Osteoblast (primary cell): ENCODE data around the gene FMNL1. TPM values are rescaled to one million over a fixed set of nuclear protein-coding genes. Genes with fewer than 3 reads are reported as not detected.

ENCODE experiments used
- DNase-seq: peaks from one replicate; pipeline ENCODE4 v3.0.0; 2011; ENCODE audit warnings: low spot score, mixed read lengths; ENCODE audit not compliant: insufficient read length; ENCODE audit errors: missing footprints
- H2AFZ ChIP-seq: 2 replicates; pipeline ENCODE4 v1.6.0; 2011; ENCODE audit warnings: mild to moderate bottlenecking, low read length
- H3K27ac ChIP-seq: 2 replicates; pipeline ENCODE4 v1.5.1; 2011; ENCODE audit warnings: mild to moderate bottlenecking, low read depth, low read length, moderate library complexity
- H3K27me3 ChIP-seq: 2 replicates; pipeline ENCODE4 v1.6.0; 2012; ENCODE audit warnings: mild to moderate bottlenecking, control low read depth, inconsistent platforms, low read length, moderate library complexity; ENCODE audit not compliant: insufficient read depth
- H3K36me3 ChIP-seq: 2 replicates; pipeline ENCODE4 v1.5.1; 2011; ENCODE audit warnings: mild to moderate bottlenecking, low read length, control low read depth, moderate library complexity; ENCODE audit not compliant: insufficient read depth
- H3K4me1 ChIP-seq: 2 replicates; pipeline ENCODE4 v1.5.1; 2011; ENCODE audit warnings: mild to moderate bottlenecking, low read length, control low read depth, moderate library complexity; ENCODE audit not compliant: insufficient read depth
- H3K4me2 ChIP-seq: 2 replicates; pipeline ENCODE4 v1.6.0; 2011; ENCODE audit warnings: mild to moderate bottlenecking, low read length; ENCODE audit not compliant: insufficient read depth
- H3K4me3 ChIP-seq: fragments of 200-600 bp; sonication (generic); 3 replicates; pipeline ENCODE4 v1.5.1; 2012; ENCODE audit warnings: mild to moderate bottlenecking, low read length, inconsistent platforms; ENCODE audit not compliant: insufficient read depth
- H3K79me2 ChIP-seq: 2 replicates; pipeline ENCODE4 v1.6.0; 2012; ENCODE audit warnings: mild to moderate bottlenecking, low read length, control low read depth, inconsistent platforms; ENCODE audit not compliant: insufficient read depth
- H3K9me3 ChIP-seq: 2 replicates; pipeline ENCODE4 v1.5.1; 2011; ENCODE audit warnings: low read depth, low read length, control low read depth
- H4K20me1 ChIP-seq: 2 replicates; pipeline ENCODE4 v1.6.0; 2012; ENCODE audit warnings: mild to moderate bottlenecking, low read length, control low read depth; ENCODE audit not compliant: insufficient read depth
- CTCF ChIP-seq: IDR thresholded peaks from 2 replicates; pipeline ENCODE4 v1.5.1; 2011; ENCODE audit warnings: mild to moderate bottlenecking, low read depth, low read length, moderate library complexity; ENCODE audit errors: extremely low read depth
- total RNA-seq: library from RNA; depleted of rRNA; stranded (reverse); fragments of >200 nt; gene quantifications from 2 replicates; pipeline ENCODE4 v1.2.3, GENCODE V29; 2012

The FMNL1 gene
- total RNA-seq, 1 donor: 3.6 TPM

DNA sequence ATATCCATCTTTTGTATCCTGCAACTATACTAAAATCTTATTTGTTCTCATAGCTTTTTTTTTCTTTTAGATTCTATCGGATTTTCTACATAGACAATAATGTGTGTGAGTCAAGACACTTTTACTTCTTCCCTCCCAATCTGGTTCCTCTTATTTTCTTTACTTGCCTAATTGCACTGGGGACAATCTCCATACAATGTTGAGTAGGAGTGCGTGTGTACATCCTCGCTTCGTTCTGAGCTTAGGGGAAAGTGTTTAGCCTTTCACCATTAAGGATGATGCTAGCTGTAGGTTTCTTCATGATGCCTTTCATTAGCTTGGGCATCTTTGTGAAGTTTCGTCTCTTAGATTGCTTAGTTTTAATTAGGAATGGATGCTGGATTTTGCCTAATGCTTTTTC, 37.3 kb downstream of the FMNL1 start:
- peaks cover 15% of the 10 kb centered on the region for H3K4me1 ChIP-seq
- no peak overlapping the region for H3K27ac ChIP-seq
- H3K9me3 ChIP-seq: no peaks in the 10 kb centered on the region
- H2AFZ ChIP-seq: no peak overlapping the region
- H3K36me3 ChIP-seq: peaks cover 15% of the 10 kb centered on the region
- peaks cover 29% of the 10 kb centered on the region for H3K27me3 ChIP-seq
- H4K20me1 ChIP-seq: peaks cover 27% of the 10 kb centered on the region
- no peak overlapping the region for H3K4me3 ChIP-seq
- peak; percentile 15 for DNase-seq
- H3K4me2 ChIP-seq: no peak overlapping the region
- H3K79me2 ChIP-seq: no peaks in the 10 kb centered on the region
- no peak for TF ChIP-seq CTCF

DNA sequence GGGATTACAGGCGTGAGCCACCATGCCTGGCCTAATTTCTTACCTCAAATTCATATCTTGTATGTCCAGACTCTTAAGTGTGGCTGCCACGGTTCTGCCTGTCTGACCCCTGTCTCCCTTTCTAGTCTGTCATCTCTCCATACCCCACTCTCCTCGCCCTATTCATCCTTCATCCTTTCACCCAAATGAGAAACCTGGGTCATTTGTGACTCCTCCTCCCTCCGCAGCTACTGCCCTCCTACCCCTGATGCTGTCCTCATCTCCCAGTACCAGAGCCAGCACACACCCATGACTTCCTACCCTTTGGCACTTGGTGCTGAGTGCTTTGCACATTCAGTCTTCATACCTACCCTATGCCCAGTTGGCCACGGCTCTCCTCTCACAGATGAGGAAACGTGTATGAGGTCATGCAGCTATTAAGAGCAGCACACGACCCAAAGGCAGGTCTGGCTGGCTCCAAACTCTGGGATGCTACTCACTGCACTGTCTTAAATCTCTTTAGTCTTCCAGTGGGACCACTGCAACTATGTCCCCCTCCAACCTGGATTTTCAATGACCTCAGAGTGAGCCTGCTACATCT, 38.6 kb downstream of the FMNL1 start:
- H3K4me1 ChIP-seq: peaks cover 18% of the 10 kb centered on the region
- no peak overlapping the region for H2AFZ ChIP-seq
- peaks cover 28% of the 10 kb centered on the region for H3K36me3 ChIP-seq
- H3K4me3 ChIP-seq: no peak overlapping the region
- H3K79me2 ChIP-seq: no peaks in the 10 kb centered on the region
- DNase-seq: peak; percentile 74
- no peak overlapping the region for H3K4me2 ChIP-seq
- H4K20me1 ChIP-seq: peaks cover 40% of the 10 kb centered on the region
- H3K27me3 ChIP-seq: peaks cover 15% of the 10 kb centered on the region
- no peaks in the 10 kb centered on the region for H3K9me3 ChIP-seq
- no peak for TF ChIP-seq CTCF
- no peak overlapping the region for H3K27ac ChIP-seq

GRCh38 chr17:45261577-45262515, 40.2 kb downstream of the FMNL1 start, which contains the start of gene SPATA32:
Gene SPATA32 (minus strand): TSS chr17:45262094. CDS start chr17:45262016, 78 bp downstream.
- peaks cover 30% of the 10 kb centered on the region for H3K4me1 ChIP-seq
- no peak within 1 kb of the TSS for H2AFZ ChIP-seq
- peak within 1 kb of the TSS; percentile 61 for H3K4me3 ChIP-seq
- H3K27me3 ChIP-seq: peaks cover 14% of the 10 kb centered on the region
- peaks cover 54% of the 10 kb centered on the region for H4K20me1 ChIP-seq
- no peak for TF ChIP-seq CTCF
- peak within 1 kb of the TSS; percentile 59 for H3K4me2 ChIP-seq
- peak; percentile 67 for DNase-seq
- H3K27ac ChIP-seq: no peak within 1 kb of the TSS
- no peaks in the 10 kb centered on the region for H3K9me3 ChIP-seq
- H3K79me2 ChIP-seq: no peaks in the 10 kb centered on the region
- H3K36me3 ChIP-seq: peaks cover 31% of the 10 kb centered on the region
